ENCODE measurements around the gene TAF8. TPM values are rescaled to one million over a fixed set of nuclear protein-coding genes. Genes with fewer than 3 reads are reported as not detected.

Gene TAF8
- polyA plus RNA-seq, 1 of the 3 experiments (the other 2 are of a cell fraction), result 27.8 TPM

DNA sequence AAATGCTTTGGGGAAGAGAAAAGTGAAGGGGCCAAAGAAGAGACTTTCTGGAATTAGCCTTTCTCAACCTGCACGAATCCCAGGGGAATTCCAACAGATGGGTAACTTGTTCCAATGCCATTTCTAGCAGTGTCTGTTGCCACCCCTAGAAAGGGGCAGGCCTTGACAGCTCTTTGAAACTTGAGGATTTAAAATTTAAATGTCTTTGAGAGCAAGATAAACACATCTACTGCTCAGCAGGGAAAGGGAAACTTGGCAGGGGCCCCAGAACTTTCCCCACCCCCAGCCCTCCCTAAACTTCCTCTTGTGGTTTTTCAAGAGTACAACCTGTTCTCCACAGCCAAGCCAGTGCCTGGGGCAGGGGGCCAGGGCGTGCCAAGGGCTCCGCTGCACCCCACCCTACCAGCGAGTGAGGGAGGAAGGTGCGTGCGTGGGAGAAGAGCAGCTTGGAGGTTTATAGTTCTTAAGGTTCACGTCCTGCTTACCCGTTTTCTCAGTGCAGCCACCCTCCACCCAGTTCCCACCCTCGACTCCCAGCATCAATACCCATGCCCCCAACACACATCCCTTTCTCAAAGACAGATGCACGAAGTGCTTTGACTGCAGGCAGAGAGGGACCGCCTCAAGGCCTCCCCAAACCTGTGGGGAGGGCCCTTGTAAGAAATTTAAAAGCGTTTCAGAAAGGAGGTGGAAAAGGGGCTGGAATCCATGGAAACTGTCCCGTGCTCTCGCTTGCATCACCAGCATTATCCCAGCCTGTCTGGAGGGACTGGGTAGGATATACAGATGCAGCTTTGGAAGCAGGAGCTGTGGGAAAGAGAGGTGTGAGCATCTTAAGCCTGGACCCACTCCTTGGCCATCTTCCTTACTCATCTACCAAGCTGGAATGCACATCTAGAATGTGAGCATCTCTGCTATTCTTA lies 4.5 kb upstream of the TAF8 start:
- H3K9me3 ChIP-seq, result no peaks in the 10 kb centered on the region
- peaks cover 9% of the 10 kb centered on the region for H3F3A ChIP-seq (replicated peaks; ENCODE audit: insufficient read depth)
- H3K36me3 ChIP-seq (replicated peaks in 1 of 2; ENCODE audit: control insufficient read depth in 1 of 2, insufficient read depth in 2 of 2, low read length in 1 of 2), result no peaks in the 10 kb centered on the region
- H3K27me3 ChIP-seq (ENCODE audit: insufficient read depth), result no peaks in the 10 kb centered on the region
- WGBS (ENCODE audit: low lambda C conversion rate), result 68% methylated on average over 14 of the region's 14 CpGs
- H3K27ac ChIP-seq (ENCODE audit: low read depth in 2 of 2, low read length in 1 of 2), result peak overlapping the region in 1 of 2 experiments; percentile 7; a peak in 1 of 4 replicates
- POLR2A ChIA-PET, result no interaction called here
- H4K20me1 ChIP-seq (ENCODE audit: insufficient read depth), result no peaks in the 10 kb centered on the region
- no peaks in the 10 kb centered on the region for H3K79me2 ChIP-seq (ENCODE audit: insufficient read depth)
- H3K9ac ChIP-seq, result no peak overlapping the region
- no peak overlapping the region for H3K4me3 ChIP-seq (ENCODE audit: low read depth in 2 of 2, low read length in 1 of 2)
- no peaks in the 10 kb centered on the region for H3K9me2 ChIP-seq
- TF ChIP-seq PBX3 (IDR thresholded peaks at IDR 0.05), result peak; percentile 11; the same call in 1 of the 2 replicates
- TF ChIP-seq NFIC (IDR thresholded peaks at IDR 0.05; ENCODE audit: borderline replicate concordance), result peak; percentile 27; the same call in 1 of the 2 replicates
- no peak for TF ChIP-seq RXRA (IDR thresholded peaks at IDR 0.05; ENCODE audit: borderline replicate concordance, low read depth)
- DNase-seq, result no peak
- peak overlapping the region; percentile 51; the same call in 1 of the 2 replicates for H3K4me2 ChIP-seq
- CTCF ChIA-PET, result interaction anchor here (1.2 to 9.1 kb wide), 12 partner anchors 18 to 261 kb away, joined by 3 to 118 read pairs (median 8); partner anchors contain the start of genes BYSL, CCND3, MED20 and PRICKLE4
- H2AFZ ChIP-seq (ENCODE audit: low read depth), result no peak overlapping the region
- H3K4me1 ChIP-seq (ENCODE audit: control insufficient read depth in 1 of 2, insufficient read depth in 2 of 2, low read depth in 1 of 2, low read length in 1 of 2), result peaks cover 8 to 13% of the 10 kb centered on the region in 2 experiments; a peak in 2 of 4 replicates

- Histone ChIP-seq H3K4me1 (ENCODE audit: control insufficient read depth in 1 of 2, insufficient read depth in 2 of 2, low read depth in 1 of 2, low read length in 1 of 2) (peaks cover 11 to 13% of the 10 kb centered on the region in 2 experiments; a peak in 2 of 4 replicates), H3F3A (replicated peaks; ENCODE audit: insufficient read depth) (peaks cover 9% of the 10 kb centered on the region), H3K36me3 (replicated peaks in 1 of 2; ENCODE audit: control insufficient read depth in 1 of 2, insufficient read depth in 2 of 2, low read length in 1 of 2) (peaks cover 0 to 2% of the 10 kb centered on the region in 2 experiments), H4K20me1 (ENCODE audit: insufficient read depth) (no peaks in the 10 kb centered on the region), H3K9me3 (no peaks in the 10 kb centered on the region), H2AFZ (ENCODE audit: low read depth) (no peak overlapping the region), H3K4me3 (ENCODE audit: low read depth in 2 of 2, low read length in 1 of 2) (no peak overlapping the region), H3K9ac (no peak overlapping the region), H3K4me2 (peak overlapping the region; percentile 51; the same call in 1 of the 2 replicates), H3K27ac (ENCODE audit: low read depth in 2 of 2, low read length in 1 of 2) (no peak overlapping the region), H3K27me3 (ENCODE audit: insufficient read depth) (no peaks in the 10 kb centered on the region), H3K79me2 (ENCODE audit: insufficient read depth) (peaks cover 6% of the 10 kb centered on the region; the same call in 1 of the 2 replicates), H3K9me2 (no peaks in the 10 kb centered on the region)
- ChIA-PET POLR2A (no interaction called here), CTCF (interaction anchor here (0.6 to 9.1 kb wide), 9 partner anchors 29 to 417 kb away, joined by 3 to 118 read pairs (median 7); partner anchors contain the start of genes BYSL, CCND3, MED20 and PRICKLE4)
- no peak for DNase-seq
- TF ChIP-seq, protein P1, sequence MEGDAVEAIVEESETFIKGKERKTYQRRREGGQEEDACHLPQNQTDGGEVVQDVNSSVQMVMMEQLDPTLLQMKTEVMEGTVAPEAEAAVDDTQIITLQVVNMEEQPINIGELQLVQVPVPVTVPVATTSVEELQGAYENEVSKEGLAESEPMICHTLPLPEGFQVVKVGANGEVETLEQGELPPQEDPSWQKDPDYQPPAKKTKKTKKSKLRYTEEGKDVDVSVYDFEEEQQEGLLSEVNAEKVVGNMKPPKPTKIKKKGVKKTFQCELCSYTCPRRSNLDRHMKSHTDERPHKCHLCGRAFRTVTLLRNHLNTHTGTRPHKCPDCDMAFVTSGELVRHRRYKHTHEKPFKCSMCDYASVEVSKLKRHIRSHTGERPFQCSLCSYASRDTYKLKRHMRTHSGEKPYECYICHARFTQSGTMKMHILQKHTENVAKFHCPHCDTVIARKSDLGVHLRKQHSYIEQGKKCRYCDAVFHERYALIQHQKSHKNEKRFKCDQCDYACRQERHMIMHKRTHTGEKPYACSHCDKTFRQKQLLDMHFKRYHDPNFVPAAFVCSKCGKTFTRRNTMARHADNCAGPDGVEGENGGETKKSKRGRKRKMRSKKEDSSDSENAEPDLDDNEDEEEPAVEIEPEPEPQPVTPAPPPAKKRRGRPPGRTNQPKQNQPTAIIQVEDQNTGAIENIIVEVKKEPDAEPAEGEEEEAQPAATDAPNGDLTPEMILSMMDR (IDR thresholded peaks at IDR 0.05), result no peak
- TF ChIP-seq FOXM1 (IDR thresholded peaks at IDR 0.05; ENCODE audit: low read depth), result no peak
- no peak for TF ChIP-seq IRF3 (IDR thresholded peaks at IDR 0.05; ENCODE audit: low read depth, low read length)
- TF ChIP-seq SMC3 (IDR thresholded peaks at IDR 0.05; ENCODE audit: low read depth, low read length), result no peak
- TF ChIP-seq USF2 (IDR thresholded peaks at IDR 0.05; ENCODE audit: borderline replicate concordance, low read depth, low read length), result no peak
- 86% methylated on average over 12 of the region's 12 CpGs for WGBS (ENCODE audit: low lambda C conversion rate)
Observed at GRCh38 chr6:42046464-42047212, 3.7 kb upstream of the TAF8 start.

All from SK-N-SH (cell line).